ENCODE data around the gene ZMPSTE24. TPM values are rescaled to one million over a fixed set of nuclear protein-coding genes. Genes with fewer than 3 reads are reported as not detected.

Gene ZMPSTE24
- total and polyA plus RNA-seq, 9 donors, result 19.0 to 44.4 (median 29.0) TPM

DNA sequence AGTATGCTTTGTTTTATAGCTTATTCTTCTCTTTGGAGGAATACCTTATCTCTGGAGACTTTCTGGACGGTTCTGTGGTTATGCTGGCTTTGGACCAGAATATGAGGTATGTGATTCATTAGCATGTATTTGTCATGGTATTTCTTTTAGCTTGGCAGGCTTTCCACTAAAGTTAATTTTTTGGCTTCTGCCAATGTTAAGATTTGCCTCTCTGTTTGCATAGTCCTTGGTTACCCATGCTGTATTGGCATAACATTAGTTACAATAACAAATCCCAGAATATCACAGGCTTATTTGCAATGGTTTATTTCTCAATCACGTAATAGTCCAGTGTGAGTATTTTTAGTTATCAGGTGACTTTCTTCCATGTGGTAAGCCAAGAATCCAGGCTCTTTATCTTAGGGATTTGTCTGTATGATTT, 9.7 kb downstream of the ZMPSTE24 start:
- whole genome bisulfite sequencing, 3 donors, result 14 to 39% (median 24%) methylated on average over 2 of the region's 2 CpGs
- TF ChIP-seq POLR2A (IDR thresholded peaks at IDR 0.05) (no peak), EP300 (IDR thresholded peaks at IDR 0.05) (no peak)
- TF ChIP-seq, protein P1, sequence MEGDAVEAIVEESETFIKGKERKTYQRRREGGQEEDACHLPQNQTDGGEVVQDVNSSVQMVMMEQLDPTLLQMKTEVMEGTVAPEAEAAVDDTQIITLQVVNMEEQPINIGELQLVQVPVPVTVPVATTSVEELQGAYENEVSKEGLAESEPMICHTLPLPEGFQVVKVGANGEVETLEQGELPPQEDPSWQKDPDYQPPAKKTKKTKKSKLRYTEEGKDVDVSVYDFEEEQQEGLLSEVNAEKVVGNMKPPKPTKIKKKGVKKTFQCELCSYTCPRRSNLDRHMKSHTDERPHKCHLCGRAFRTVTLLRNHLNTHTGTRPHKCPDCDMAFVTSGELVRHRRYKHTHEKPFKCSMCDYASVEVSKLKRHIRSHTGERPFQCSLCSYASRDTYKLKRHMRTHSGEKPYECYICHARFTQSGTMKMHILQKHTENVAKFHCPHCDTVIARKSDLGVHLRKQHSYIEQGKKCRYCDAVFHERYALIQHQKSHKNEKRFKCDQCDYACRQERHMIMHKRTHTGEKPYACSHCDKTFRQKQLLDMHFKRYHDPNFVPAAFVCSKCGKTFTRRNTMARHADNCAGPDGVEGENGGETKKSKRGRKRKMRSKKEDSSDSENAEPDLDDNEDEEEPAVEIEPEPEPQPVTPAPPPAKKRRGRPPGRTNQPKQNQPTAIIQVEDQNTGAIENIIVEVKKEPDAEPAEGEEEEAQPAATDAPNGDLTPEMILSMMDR (IDR thresholded peaks at IDR 0.05), result no peak
- intact Hi-C loops (cut with DNase I), result no loop called here
- no peak overlapping the region for H3K4me3 ChIP-seq
- peaks cover 2% of the 10 kb centered on the region for H3K36me3 ChIP-seq
- DNase-seq, result no peak
- H3K9me3 ChIP-seq, result no peaks in the 10 kb centered on the region
- H3K4me1 ChIP-seq (ENCODE audit: insufficient read depth), result no peaks in the 10 kb centered on the region
- no peak overlapping the region for H3K27ac ChIP-seq
- H3K27me3 ChIP-seq, result no peaks in the 10 kb centered on the region

DNA sequence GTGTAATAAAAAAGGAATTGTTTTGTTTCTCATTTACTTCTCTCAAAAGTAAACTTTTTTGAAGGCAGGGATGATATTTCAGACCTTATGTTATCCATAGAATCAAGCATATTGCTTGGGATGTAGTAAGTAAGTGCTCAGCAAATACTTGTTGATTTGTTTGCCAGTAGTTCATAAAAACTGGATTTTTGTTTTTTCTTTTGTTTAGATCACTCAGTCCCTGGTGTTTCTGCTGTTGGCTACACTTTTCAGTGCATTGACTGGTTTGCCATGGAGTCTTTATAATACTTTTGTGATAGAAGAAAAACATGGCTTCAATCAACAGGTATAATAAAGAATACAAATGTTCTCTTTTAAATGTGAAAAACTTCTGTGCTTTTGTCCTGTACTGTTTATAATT, 10.2 kb downstream of the ZMPSTE24 start:
- TF ChIP-seq, protein P1 (IDR thresholded peaks at IDR 0.05), result no peak
- no peak for TF ChIP-seq POLR2A (IDR thresholded peaks at IDR 0.05)
- no peaks in the 10 kb centered on the region for H3K27me3 ChIP-seq
- no peaks in the 10 kb centered on the region for H3K9me3 ChIP-seq
- no peak for DNase-seq
- H3K4me3 ChIP-seq, result no peak overlapping the region
- H3K36me3 ChIP-seq, result peaks cover 2% of the 10 kb centered on the region
- no peaks in the 10 kb centered on the region for H3K4me1 ChIP-seq (ENCODE audit: insufficient read depth)
- intact Hi-C loops (cut with DNase I), result no loop called here
- no peak overlapping the region for H3K27ac ChIP-seq

DNA sequence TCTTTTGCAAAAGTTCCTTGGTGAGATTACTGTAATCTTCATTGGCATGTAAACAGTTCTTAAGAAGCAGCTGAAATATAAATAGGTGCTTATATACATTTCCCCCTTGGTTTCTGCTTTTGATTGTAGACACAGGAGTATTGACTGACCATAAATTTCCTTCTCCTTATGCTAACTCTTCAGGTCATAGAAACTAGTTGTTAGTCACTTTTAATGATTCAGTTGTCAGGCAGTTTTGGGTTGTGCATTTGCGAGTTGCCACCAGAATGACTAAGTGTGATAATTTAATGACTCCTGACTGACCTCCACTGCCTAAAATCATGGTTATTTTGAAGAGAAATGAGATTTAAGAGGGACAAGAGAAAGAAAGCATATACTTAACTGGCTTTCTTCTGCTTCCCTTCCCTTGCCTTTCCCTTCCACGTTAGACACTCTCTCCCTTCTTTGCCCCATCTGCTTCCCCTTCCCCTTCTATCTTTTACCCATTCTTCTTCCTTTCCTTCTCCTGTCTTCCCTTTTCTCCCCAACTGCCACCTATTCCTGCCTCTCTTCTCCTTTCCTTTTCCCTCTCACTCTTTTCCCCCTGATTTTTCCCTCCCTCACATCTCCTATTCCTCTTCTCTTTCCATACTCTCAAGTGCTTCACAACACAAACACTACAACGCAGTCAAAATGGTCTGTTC, 12.3 kb downstream of the ZMPSTE24 start:
- DNase-seq, result no peak
- H3K4me3 ChIP-seq, result no peak overlapping the region
- no peaks in the 10 kb centered on the region for H3K27me3 ChIP-seq
- intact Hi-C loops (cut with DNase I), result no loop called here
- H3K9me3 ChIP-seq, result no peaks in the 10 kb centered on the region
- no peak overlapping the region for H3K27ac ChIP-seq
- WGBS, 3 donors, result 70 to 87% (median 74%) methylated on average over 3 of the region's 3 CpGs
- peaks cover 2% of the 10 kb centered on the region for H3K36me3 ChIP-seq
- H3K4me1 ChIP-seq (ENCODE audit: insufficient read depth), result no peaks in the 10 kb centered on the region
- no peak for TF ChIP-seq POLR2A (IDR thresholded peaks at IDR 0.05)
- TF ChIP-seq, protein P1 (IDR thresholded peaks at IDR 0.05), result no peak
- no peak for TF ChIP-seq EP300 (IDR thresholded peaks at IDR 0.05)

DNA sequence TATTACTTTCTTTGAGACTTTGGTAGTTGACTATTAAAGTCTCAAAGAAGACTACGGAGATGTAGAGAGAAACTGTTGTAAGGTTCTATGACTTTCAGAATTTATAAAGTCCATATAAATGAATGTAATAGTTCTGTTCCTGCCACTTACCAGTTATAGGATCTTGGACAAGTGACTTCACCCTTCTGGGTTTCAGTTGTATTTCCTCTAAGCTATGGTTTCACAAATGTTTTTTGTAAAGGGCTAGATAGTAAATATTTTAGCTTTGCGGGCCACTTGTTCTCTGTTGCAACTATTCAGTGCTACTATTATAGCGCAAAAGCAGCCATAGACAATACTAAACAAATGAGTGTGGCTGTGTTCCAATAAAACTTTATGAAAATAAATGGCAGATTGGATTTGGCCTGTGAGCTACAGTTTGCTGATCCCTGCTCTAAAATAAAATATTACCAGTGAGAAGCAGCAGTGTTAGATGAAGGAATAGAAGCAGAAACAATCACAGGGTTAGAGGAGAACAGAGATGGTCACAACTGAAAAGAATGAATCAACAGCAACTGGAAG, 14.7 kb downstream of the ZMPSTE24 start:
- H3K4me1 ChIP-seq (ENCODE audit: insufficient read depth), result no peaks in the 10 kb centered on the region
- H3K9me3 ChIP-seq, result no peaks in the 10 kb centered on the region
- intact Hi-C loops (cut with DNase I), result no loop called here
- no peak overlapping the region for H3K27ac ChIP-seq
- WGBS, 3 donors, result 96 to 98% (median 98%) methylated on average over 3 of the region's 3 CpGs
- H3K36me3 ChIP-seq, result peaks cover 2% of the 10 kb centered on the region
- no peak for DNase-seq
- H3K4me3 ChIP-seq, result no peak overlapping the region
- no peaks in the 10 kb centered on the region for H3K27me3 ChIP-seq
- TF ChIP-seq, protein P1 (IDR thresholded peaks at IDR 0.05), result no peak
- no peak for TF ChIP-seq POLR2A (IDR thresholded peaks at IDR 0.05)
- no peak for TF ChIP-seq EP300 (IDR thresholded peaks at IDR 0.05)

Measured in ovary (tissue), 9 donors.